Stimulated activated CD8-positive, alpha-beta memory T cell treated with anti-CD3 and anti-CD28 coated beads, Interleukin-4, amount 100 ng/mL, for 4 hours (primary cell): ENCODE data around the gene NAV2.

Experiments
- DNase-seq, 2 donors: peaks; one replicate each; pipeline ENCODE4 v3.0.0-alpha.2; 2020; ENCODE audit warnings: low read depth in 2 of 2, low spot score in 1 of 2

The NAV2 gene

DNA sequence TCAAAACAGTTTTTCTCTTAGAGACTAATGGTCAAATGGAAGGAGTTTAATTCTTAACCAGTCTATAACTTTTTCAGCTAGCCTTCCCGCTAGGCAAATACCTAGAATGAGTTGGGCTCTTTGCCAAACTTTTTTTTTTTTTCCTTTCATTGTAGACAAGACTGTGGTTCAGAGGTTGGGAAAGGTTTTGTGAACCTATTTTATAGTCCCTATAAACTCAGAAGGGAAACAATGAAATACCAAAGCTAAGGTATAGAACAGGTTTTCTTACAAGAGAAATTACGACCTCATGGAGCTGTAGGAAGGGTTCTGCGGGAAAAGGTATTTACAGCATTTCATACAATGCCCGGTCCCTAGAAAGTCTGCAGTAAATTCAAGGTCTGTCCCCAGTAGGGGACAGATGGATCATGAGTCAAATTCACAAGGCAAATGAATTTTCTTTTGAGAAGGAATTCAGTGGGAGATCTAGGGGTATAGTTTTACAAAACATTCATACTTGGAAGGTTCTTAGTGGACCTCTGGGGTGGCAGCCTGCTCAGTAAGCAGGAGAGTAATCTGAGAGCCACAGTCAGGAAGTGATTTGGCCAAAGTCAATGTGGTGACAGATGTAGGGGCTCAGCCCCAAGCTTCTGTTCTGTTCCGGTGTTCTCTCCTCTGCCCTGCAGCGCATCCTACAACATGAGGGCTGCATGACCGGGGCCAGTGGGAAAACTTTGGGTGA, 300.9 kb downstream of the NAV2 start:
- DNase-seq, result no peak

DNA sequence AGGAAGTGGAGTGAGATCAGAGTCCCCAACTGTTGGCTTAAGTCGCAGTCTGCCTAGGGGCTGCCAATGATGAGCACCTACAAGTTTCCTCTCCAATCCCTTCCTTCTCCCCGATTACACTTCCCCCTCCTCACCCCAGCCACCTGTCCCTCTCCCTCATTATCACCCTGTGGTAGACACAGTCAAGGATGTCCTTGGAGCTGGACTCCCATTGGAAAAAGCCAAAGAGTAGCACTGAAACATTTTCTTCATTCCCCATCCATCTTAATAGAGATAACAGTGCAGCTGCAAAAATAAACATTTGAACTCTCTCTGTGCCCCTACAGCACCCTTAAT, 301.4 kb downstream of the NAV2 start:
- no peak for DNase-seq

DNA sequence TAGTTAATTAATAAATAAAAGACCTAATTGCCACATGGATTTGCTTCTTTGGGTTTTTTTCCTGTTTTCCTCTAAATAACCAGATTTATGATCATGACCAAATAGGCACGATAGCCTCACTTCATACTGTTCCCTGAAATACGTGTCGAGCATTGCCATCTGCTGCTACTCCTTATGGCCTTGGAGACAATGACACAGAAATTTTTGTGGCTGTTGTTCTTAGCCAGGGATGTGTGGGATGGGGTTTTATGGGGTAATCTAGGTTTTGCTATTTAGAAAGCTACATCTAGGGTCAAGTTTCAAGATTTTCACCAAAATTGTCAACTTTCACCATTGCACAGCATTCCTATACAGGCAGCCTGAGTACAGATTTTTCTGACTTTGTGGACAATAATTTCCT, 302.5 kb downstream of the NAV2 start:
- no peak for DNase-seq

DNA sequence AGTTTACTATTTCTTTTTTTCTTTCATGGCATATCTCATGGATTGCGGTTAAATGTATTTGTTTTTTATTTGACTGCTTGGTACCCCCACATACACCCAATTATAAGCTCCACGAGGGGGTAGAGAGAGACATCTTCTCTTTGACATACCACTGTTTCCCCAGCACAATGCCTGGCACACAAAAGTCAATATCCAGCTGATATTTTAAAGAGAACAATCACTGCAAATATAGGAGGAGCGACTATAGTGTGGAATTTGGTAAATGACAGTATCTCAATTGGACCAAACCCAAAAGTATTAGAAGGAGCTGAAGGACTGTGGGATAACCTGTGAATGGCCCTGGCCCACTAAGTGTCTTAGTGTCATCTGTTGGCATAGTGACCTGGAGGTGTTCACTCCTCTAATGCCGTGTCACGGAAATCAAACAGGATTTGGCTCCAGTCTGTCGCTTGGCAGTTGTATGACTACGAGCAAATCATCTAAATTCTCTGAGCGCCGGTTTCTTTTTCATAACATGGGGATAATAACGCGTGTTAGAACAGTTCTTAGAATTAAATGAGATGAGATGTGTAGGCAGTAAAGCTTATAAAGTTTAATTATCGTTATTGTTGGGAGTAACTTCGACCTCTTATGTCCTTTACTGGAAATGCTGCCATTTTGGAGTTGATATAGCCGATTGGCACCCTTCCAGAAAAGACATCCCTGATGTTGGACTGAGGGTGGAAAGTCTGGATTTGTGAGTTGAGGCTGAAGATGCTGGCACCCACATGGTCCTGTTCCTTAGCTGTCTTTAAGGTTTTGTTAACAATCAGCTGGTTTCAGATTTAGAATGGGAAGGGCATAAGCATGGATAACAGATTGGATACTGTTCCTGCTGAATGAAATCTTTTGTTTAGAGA, 303.1 kb downstream of the NAV2 start:
- no peak for DNase-seq

DNA sequence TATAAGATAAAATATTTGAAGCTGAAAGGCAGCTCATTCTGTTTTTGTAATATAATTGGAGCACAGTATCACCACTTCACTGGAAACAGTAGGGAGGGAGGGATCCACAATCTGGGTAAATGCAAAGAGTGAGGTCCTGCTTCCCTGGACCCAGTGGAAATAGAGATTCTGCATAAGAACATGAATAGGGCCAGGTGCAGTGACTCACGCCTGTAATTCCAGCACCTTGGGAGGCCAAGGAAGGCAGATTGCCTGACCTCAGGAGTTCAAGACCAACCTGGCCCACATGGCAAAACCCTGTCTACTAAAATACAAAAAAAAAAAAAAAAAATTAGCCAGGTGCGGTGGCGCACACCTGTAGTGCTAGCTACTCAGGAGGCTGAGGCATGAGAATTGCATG, 303.9 kb downstream of the NAV2 start:
- DNase-seq, result no peak

DNA sequence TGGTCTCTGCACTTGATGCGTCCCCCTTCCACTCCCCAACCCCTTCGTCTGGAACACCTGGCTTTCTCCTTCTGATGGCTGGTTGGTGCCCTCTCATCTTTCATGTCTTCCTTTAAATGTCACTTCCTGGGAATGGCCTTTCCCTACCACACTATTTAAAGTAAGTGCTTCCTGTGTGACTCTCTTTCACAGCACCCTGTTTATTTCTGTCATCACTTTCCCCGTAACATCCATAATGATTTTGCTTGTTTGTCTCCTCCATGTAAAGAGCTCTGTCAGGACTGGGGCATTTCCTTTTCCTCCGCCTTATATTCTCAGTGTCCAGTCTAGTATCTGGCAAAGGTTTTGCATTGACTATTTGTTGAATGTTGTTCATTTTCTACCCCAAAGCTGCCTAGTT, 304.7 kb downstream of the NAV2 start:
- no peak for DNase-seq

DNA sequence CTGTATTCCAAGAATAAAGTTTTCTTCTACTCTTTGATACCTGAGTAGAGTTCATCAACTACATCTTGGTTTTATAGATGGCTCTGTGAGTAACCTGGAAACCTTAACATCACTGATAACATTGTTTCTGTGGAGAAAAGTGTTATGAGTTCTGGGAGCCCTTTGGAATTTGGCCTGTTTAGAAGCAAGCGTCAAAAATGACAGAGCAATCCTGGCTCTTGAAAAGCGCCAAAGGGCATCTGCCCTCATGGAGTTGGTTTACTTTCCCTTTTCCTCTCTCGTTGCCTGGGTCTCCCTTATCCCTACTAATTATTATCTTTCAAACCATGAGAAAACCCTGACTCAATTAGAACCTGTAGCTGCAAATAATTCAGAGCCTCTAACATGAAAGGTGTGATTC, 307.6 kb downstream of the NAV2 start:
- DNase-seq, result no peak

DNA sequence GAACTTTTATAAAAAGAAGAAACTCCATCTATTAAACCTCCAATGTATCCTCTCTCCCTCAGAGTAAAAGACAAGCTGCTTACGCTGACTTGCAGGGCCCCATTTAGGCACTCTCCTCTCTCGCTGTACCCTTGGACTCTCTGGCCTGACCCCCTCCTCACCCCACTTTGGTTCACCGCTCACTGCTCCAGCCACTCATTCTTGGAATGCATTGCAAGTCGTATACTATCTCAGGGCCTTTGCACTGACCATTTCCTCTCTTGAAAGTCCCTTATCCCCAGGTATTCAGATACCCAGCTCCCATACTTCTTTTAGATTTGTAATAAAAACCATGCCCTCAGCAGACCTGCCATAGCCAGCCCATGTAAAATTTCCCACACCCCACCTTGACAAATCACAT, 308.1 kb downstream of the NAV2 start:
- no peak for DNase-seq

DNA sequence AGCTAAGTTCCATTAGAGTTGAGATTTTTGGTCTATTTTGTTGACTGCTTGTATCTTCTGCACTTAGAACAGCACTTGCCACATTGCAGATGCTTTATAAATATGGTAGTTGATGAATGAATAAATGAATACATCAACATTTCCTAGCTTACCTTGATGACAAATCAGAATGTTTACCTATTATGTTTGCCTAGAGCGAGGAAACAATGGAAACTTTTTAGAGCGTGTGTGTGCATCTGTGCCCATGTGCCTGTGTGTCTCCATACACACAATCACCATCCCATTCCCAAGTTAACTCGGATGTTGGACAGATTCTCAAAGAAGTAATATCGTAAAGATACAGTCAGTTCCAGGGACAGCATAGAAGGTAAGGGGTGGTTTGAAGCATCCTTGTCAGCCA, 308.6 kb downstream of the NAV2 start:
- no peak for DNase-seq

DNA sequence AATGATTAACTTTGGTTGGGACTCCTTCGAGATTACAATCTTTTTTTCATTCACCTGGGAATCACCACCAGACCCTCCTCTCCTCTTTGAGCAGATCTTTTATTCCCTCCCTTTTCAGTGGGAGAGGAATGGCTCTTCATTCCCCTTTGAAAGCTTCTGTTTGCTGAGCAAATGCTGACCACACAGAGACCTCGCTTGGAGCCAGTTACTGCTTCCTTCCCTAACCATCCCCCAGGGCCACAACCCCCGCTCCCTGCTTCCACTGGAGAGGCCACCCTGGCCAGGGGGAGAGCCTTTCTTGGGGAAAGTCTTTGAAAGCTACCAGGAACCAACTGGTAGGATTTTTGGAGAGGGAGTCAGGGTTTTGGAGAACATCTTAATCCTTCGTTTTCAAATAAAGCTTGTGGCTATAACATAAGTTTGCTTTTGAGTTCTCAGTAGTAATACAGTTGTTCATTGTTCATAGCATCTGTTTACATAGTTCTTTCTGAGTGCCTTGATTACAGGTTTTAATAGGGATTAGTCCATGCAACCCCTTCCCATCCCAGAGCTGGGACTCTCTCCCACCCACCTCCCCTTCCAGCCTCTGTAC, 309.2 kb downstream of the NAV2 start:
- no peak for DNase-seq

DNA sequence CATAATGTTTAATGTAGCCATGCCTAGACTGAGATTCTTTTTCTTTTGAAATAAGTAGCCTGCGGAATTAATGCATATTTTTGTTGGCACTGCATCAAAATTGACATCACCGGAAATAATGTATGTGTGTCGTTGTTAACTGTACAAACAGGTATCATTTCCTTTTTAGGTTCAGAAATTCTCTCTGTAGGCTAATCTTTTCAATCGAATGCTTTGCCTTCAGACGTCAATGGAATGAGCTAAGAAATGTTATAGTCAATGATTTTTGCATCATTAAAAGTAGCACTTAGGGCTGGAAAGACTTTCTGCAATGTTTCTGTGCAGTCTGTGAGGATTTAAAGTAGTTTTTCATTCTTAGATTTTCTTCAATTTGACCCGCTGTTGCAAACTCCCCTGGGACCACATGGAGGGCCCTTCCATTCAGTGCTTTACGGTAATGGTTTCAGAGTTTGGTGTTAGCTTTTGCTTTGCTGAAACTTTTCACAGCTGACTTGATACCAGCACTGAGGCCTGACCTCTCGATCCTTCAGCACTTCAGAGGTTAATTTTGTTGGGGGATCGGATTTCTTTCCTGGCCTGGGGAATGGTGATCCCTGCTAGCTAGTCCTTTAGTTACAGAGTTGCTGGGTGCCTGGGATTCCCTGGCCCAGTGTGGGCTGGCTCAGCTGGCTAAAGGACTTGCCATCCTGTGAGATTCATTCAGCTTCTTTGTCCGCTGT, 309.9 kb downstream of the NAV2 start:
- DNase-seq, result no peak

DNA sequence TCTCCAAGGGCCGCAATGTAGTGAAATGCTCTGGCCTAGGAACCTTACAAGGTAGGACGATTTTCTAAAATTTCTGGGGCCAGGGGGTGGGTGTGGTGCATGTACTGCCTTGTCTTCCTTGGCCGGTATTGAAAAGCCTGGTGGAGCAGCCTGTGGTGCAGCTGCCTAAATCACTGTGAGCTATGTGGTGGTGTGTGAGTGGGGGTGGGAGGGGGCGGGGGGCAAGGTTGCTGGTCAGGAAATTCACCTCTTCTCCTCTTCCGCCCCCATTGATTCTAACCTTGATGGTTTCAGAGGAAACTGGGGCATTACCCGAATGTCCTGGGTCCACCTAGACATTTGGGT, 310.4 kb downstream of the NAV2 start:
- DNase-seq, result no peak

DNA sequence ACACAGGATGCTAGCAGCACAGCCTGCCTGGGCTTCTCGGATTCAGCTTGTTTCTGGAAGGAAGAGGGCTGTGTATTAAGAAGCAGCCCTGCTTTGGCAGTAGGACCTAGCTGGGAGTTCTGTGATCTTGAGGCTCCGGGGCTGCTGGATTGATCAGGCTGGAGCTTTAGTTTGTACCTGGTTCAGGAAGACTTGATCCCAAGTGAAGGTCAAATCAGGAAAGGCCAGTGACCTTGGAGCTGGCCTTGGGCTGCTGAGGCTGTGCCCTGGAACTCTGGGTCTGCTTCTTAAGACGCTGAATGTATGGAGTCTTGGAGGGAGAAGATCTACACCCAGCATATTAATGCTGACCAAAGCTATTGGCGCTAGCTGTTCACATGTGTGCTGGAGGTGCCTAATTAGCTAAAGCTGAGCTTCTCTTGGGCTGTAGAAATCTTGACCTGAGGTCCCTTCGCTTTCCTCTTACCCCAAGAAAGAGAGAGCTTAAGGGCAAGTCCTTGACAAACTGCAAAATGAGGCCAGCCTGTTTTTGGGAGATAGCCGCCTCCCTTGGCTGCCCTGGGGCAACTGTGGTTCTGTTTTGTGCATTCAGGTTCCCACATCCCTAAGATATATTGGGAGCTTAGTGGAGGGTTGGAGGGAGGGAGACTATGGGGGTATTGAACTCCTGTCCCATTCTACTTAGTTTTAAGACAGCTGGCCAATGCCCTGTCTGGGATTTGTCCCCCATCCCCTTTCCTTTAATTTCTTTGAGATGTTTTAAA, 311.7 kb downstream of the NAV2 start:
- DNase-seq, result no peak

DNA sequence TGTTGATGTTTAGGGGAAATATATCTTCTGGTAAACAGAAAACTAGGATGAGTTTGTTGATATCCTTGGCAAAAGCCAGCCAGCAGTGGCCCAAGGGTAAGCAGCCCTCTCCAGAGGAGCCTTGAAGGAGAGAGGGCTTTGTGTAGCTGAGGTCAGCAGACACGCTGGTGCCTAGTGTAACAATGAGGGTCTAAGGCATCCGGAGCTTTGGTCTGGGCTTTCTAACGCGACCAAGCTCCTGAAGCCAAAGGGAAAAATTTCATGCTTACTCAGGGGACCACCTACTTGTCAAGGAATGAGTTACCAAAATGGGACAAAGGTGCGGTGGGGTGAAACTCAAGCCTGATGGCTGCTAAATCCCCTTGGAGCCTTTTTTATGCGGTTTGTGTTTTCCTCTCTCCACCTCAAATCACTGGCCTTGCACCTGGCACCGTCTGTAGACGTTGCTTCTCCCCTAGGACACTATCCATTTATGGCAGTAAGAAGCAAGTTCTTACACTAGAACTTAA, 312.7 kb downstream of the NAV2 start:
- no peak for DNase-seq

DNA sequence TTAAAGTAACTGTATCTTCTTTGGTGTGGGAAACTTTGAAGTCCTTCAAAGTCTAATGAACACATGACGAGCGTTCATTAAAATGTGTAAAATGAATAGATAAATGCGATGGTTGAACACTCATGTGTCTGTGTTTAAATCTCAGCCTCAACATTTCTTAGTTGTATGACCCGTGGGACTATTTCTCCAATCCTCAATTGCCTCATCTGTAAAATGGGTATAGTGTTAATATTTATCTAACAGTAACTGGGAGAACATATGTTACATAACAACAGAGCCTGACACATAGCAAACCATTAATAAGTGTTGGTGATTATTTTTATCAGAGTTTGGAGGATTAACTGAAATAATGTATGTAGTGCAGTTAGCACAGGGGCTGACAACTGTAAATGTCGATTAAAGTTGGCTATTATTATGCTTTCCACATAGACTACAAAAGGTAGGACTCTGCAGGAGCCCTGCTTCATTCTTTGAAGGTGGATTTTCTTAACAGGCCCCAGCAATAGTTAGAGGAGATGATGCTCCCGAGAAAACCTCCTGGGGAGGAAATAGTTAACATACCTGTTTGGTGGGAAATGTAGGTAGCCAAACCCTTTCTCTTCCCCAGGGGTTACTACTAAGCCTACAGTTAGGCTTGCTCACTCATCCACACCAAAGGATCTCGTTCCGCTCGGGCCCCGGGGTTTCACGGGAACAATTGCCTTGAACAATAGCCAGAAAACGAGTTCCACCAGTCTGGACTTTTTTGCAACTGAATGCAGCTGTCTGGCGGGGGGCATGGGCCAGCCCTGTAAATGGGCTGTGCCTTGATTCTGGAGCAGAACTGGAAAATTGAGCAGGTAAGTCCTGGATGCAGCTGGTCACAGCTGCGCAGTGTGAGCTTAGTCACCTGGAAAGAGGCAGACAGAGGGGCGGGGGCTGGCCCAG, 314.3 kb downstream of the NAV2 start:
- no peak for DNase-seq

DNA sequence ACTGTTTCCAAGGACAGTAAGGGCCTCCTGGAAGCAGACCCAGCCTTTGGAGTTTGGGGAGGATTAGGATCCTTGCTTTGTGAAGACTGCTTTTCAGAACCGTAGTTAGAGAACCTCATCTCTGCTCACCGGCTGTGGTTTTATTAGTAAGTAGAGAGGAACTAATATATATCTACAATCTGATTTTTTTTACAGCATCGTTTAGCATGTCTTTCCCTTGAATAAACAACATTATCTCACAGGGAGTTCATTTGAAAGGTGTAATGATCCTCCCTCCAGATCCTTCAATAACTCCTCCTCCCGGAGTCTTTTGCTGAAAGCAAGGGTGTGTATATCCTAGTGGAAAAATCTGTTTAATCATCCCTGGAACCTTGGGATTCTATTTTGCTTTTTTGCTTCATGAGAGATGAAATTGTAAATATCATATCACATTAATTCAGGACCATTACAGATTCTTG, 314.9 kb downstream of the NAV2 start:
- no peak for DNase-seq

DNA sequence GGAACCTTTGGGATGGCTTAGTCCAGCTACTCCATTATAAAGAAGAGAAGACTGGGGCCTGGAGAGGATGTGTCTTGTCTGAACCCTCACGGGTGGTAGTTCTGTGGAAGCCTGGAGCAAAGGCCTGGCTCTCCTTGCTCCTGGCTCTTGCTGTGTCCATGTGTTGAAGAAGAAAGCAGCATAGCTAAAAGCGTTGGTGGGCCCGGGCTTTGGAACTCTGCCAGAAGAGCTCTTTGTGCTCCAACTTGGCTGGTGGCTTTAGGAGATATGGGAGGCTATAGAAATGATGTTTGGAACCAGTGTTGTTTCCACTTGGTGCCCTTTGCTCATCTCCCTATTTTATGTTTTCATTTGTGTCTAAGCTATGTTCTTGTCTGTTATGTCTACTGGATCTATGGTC, 316.6 kb downstream of the NAV2 start:
- DNase-seq, result no peak

DNA sequence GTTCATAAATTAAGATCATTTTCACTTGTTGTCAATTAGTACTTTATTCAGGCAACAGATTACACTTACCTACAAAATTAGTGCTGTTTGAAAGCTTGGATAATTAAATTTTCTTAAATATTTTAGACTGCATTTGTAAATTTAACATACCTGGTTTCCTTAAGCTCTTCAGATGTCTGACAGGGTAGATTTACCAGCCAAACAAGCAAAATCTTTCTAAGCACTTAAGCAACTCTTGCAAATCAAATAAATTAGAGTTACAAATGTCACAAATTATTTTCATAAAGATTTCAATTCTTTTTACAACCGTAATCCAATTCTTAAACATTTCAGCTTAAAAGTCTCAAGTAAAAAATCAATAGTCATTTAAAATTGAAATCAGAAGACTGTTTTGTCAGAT, 317.8 kb downstream of the NAV2 start:
- no peak for DNase-seq

DNA sequence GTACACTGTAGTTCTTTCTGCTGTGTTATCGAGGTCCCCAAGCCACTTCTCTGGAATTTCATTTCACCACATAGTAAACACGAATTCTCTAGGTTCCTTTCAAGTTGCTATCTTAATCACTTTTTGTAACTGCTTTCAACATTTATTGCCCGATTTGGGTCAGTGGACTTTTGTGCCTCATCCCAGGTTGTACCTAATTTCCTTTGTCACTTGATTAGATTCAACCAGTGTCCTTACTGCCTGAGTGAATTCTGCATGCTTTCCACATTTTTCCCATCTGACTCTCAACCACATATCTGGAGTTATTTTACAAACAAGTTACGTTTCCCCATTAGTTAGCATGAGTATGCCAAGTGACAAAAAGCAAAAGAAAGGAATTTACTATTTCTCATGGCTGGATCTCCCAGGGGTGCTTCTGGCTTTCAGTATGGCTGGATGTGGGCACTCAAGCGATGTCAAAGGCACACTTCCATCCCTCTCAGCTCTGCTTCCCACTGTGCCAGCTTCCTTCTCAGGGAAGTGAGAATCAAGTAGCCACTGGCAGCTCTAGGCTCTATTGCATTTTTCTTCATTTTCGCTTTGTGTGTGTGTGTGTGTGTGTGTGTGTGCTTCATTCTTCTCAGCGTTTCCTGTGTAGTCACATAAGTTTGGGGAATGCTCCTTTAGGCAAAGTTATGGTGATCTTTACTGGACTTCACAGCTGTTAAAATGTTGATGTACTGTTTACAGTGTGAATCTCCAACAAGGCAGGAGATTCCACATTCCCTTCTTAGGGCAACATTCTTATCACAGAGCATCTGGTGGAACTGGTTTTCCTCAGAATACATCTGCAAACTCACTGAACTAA, 318.7 kb downstream of the NAV2 start:
- DNase-seq, result no peak
